HL-60 (cell line): ENCODE results near the gene PTPN13.

Experiments used
- DNase-seq, 2 experiments: peaks; one replicate each; pipeline ENCODE4 v3.0.0-alpha.2; 2010 to 2020; ENCODE audit warnings: low read depth in 1 of 2, low spot score in 1 of 2
- H3K27ac ChIP-seq: fragments of 250-450 bp; sonication (Bioruptor Pico); replicated peaks from 2 replicates; pipeline ENCODE4 v1.5.1; 2020; ENCODE audit warnings: mild to moderate bottlenecking, moderate library complexity
- H3K27me3 ChIP-seq: fragments of 250-450 bp; sonication (Bioruptor Pico); 2 replicates; pipeline ENCODE4 v1.5.1; 2021; ENCODE audit warnings: mild to moderate bottlenecking, moderate library complexity; ENCODE audit not compliant: insufficient read depth, poor library complexity, severe bottlenecking
- H3K4me3 ChIP-seq: replicated peaks from 2 replicates; pipeline ENCODE4 v1.5.1; 2011; ENCODE audit warnings: mild to moderate bottlenecking, control low read depth, low read length; ENCODE audit not compliant: insufficient read depth
- CTCF ChIP-seq: IDR thresholded peaks from one replicate; pipeline ENCODE4 v1.5.1; 2011; ENCODE audit warnings: low read length, control low read depth, inconsistent platforms; ENCODE audit not compliant: insufficient read depth
- GABPA ChIP-seq: IDR thresholded peaks from 2 replicates; pipeline ENCODE4 v1.6.1; 2012; ENCODE audit warnings: low read depth
- POLR2AphosphoS5 ChIP-seq: IDR thresholded peaks from 2 replicates; pipeline ENCODE4 v1.6.1; 2012; ENCODE audit warnings: low read depth
- REST ChIP-seq: IDR thresholded peaks from 2 replicates; pipeline ENCODE4 v1.6.1; 2012; ENCODE audit warnings: low read depth; ENCODE audit not compliant: insufficient replicate concordance
- SPI1 ChIP-seq: IDR thresholded peaks from 2 replicates; pipeline ENCODE4 v1.6.1; 2012; ENCODE audit warnings: low read depth, mild to moderate bottlenecking, borderline replicate concordance

Gene PTPN13

GRCh38 chr4:86809809-86810208 lies 215.7 kb downstream of the PTPN13 start:
- Histone ChIP-seq H3K27ac (no peak overlapping the region), H3K4me3 (no peak overlapping the region), H3K27me3 (no peaks in the 10 kb centered on the region)
- DNase-seq: no peak
- TF ChIP-seq GABPA (no peak), CTCF (no peak), SPI1 (no peak), POLR2AphosphoS5 (no peak), REST (no peak)

GRCh38 chr4:86810847-86811246 lies 216.7 kb downstream of the PTPN13 start:
- no peak for DNase-seq
- Histone ChIP-seq H3K27ac (no peak overlapping the region), H3K27me3 (no peaks in the 10 kb centered on the region), H3K4me3 (no peak overlapping the region)
- TF ChIP-seq CTCF: no peak
- no peak for TF ChIP-seq POLR2AphosphoS5
- TF ChIP-seq SPI1: no peak
- TF ChIP-seq GABPA: no peak
- TF ChIP-seq REST: no peak

GRCh38 chr4:86815653-86816052 lies 221.5 kb downstream of the PTPN13 start:
- Histone ChIP-seq H3K27me3 (no peaks in the 10 kb centered on the region), H3K4me3 (no peak overlapping the region), H3K27ac (no peak overlapping the region)
- TF ChIP-seq SPI1: no peak
- no peak for TF ChIP-seq REST
- no peak for TF ChIP-seq GABPA
- TF ChIP-seq CTCF: no peak
- TF ChIP-seq POLR2AphosphoS5: no peak
- no peak for DNase-seq
